ENCODE measurements around the gene TUBB4B.

Gene TUBB4B

DNA sequence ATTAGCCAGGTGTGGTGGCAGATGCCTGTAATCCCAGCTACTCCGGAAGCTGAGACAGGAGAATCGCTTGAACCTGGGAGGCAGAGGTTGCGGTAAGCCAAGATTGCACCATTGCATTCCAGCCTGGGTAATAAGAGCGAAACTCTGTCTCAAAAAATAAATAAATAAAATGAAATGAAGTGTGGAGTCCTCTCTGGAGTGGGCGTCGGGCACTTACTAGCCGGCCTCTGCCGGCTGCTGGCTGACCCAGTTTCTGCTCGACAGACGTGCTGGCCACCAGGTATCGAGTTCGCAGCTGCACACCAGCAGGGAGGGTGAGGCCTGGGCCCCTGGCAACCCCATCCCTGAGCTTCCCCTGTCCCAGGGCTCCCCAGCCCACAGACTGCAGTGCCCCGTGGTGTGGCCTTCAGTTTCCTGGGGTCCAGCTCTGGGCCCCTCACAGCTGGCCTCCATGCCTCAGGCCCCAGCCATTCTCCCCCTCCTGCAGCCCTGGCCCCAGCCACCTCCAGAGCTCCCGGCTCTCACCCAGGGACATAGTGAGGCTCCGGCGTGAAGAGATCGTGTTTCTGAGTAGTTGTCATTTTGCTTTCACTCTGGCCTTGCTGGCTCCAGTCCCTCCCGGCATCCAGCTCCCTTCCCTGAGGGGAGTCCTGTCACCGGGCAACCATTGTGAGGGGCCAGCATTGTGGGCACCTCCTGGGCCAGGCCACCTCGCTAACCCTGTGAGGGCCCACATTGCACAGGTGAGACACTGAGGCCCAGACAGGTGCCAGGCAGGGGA, 6.2 kb downstream of the TUBB4B start:
- TF ChIP-seq, protein P1, sequence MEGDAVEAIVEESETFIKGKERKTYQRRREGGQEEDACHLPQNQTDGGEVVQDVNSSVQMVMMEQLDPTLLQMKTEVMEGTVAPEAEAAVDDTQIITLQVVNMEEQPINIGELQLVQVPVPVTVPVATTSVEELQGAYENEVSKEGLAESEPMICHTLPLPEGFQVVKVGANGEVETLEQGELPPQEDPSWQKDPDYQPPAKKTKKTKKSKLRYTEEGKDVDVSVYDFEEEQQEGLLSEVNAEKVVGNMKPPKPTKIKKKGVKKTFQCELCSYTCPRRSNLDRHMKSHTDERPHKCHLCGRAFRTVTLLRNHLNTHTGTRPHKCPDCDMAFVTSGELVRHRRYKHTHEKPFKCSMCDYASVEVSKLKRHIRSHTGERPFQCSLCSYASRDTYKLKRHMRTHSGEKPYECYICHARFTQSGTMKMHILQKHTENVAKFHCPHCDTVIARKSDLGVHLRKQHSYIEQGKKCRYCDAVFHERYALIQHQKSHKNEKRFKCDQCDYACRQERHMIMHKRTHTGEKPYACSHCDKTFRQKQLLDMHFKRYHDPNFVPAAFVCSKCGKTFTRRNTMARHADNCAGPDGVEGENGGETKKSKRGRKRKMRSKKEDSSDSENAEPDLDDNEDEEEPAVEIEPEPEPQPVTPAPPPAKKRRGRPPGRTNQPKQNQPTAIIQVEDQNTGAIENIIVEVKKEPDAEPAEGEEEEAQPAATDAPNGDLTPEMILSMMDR (IDR thresholded peaks at IDR 0.05; ENCODE audit: borderline replicate concordance, control extremely low read depth, extremely low read depth, insufficient read depth, missing control alignments), result no peak
- in situ Hi-C loops (cut with MboI; ENCODE audit: low sequenced_read_pairs, unreplicated experiment), result no loop called here
- DNase-seq (ENCODE audit: low spot score), result no peak

DNA sequence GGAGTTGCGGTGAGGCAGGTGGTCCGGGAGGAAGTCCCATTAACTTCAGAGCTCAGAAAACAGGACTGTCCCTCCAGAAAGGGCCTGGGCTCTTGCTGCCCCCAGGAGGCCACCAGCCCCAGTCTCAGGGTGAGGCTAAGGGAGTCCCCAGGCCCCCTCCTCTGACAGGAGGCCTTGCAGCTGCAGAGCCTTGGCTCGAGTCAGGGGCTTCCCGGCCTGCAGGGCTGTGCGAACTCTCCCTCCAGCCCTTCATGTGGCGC, 6.8 kb downstream of the TUBB4B start:
- in situ Hi-C loops (cut with MboI; ENCODE audit: low sequenced_read_pairs, unreplicated experiment), result no loop called here
- no peak for DNase-seq (ENCODE audit: low spot score)
- TF ChIP-seq, protein P1 (IDR thresholded peaks at IDR 0.05; ENCODE audit: borderline replicate concordance, control extremely low read depth, extremely low read depth, insufficient read depth, missing control alignments), result no peak

DNA sequence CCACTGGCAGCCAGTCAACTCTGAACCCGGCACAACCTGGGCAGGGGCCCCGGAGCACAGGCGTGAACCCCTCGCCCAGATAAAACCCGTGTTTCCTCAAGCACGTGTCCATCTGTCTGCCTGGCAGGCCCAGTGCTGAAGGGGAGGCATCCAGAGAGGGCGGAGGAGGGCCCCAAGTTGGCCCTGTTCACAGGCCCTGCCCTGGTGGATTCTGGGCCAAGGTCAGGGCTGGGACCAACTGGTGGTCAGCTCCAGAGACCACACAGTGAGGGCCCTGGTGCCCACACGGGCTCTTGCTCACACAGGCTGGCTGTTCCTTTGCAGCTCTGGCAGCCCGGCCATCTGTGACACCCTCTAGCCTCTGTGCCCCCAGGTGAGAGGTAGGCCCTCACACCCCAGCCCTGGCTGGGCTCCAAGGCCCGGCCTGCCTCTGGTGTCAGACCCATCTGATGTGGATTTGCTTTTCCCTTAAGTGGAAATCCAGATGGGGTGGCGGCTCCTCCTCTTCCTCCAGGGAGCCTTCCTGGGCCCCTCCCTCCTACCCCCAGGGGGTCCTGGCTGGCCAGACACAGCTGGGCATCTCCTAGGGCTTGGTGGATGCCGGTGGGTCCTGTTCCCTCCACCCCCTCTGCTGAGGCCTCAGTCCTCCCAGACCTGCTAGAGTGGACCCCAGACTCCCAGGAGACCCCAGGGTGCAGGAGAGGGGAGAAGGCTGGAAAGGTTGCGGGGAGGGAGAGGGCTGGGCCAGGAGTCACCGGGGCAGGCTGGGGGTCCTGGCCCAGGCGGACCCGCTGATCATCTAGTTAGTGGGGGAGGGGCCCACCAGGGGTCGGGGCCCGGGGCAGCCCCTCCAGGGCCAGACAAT, 9.5 kb downstream of the TUBB4B start:
- TF ChIP-seq, protein P1 (IDR thresholded peaks at IDR 0.05; ENCODE audit: borderline replicate concordance, control extremely low read depth, extremely low read depth, insufficient read depth, missing control alignments), result no peak
- DNase-seq (ENCODE audit: low spot score), result no peak
- in situ Hi-C loops (cut with MboI; ENCODE audit: low sequenced_read_pairs, unreplicated experiment), result no loop called here

DNA sequence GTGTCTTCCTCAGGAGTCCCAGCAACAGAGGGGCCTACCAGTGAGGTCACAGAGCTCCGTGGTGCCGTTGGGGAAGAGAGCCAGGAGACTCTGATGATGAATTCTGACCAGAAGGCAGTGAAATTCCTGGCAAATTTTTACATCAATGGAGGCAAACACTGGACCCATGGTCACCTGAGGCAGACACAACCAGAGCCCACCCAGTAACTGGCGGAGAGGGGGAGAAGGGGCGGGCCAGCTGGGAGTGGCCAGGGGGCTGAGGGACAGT, 10.0 kb downstream of the TUBB4B start, which contains the start of gene STPG3:
Gene STPG3 (plus strand): TSS at position 93 of the 268 bp plus-strand sequence. CDS start 1 bp downstream, at position 94.
- TF ChIP-seq, protein P1 (IDR thresholded peaks at IDR 0.05; ENCODE audit: borderline replicate concordance, control extremely low read depth, extremely low read depth, insufficient read depth, missing control alignments), result no peak
- no peak for DNase-seq (ENCODE audit: low spot score)
- in situ Hi-C loops (cut with MboI; ENCODE audit: low sequenced_read_pairs, unreplicated experiment), result no loop called here

DNA sequence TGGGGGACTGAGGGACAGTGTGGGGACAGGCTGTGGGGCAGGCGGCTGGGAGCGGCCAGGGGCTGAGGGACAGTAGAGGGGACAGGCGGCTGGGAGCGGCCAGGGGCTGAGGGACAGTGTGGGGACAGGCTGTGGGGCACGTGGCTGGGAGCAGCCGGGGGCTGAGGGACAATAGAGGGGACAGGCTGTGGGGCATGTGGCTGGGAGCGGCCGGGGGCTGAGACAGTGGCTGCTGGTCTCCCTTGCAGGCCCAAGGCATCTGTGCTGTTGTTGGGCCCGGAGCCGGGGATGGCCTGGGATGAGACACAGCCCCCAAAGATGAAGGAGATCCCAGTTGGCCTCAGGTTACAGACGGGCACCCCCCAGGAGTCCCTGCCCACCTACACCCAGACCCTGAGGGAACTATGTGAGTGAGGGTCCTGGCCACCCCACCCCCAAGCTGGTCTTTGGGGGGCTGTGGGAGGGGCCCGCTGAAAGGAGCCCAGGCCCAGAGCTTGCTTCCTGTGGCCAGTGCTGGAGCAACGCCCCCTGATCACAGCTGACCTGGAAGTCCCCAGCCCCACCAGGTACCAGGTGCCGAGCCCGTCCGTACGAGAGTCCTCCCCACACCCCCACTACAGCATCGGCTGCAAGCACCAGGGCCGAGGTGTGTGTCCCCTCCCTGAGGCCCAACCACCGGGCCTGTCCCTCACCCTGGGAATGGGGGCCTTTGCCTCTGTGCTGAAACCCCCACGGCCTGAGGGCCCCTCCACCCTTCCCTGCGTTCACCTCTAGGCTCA, 10.6 kb downstream of the TUBB4B start:
- in situ Hi-C loops (cut with MboI; ENCODE audit: low sequenced_read_pairs, unreplicated experiment), result no loop called here
- TF ChIP-seq, protein P1 (IDR thresholded peaks at IDR 0.05; ENCODE audit: borderline replicate concordance, control extremely low read depth, extremely low read depth, insufficient read depth, missing control alignments), result no peak
- DNase-seq (ENCODE audit: low spot score), result no peak
